GM23338 (cell line): ENCODE results near the gene G6PC2. TPM values are rescaled to one million over a fixed set of nuclear protein-coding genes. Genes with fewer than 3 reads are reported as not detected.

Source experiments
- ATAC-seq: fragments of 200-7000 bp; cut with Tn5 transposase; 3 replicates; pipeline ENCODE4 v1.9.1; 2020
- DNase-seq: peaks from one replicate; pipeline ENCODE4 v3.0.0-alpha.2; 2015; ENCODE audit warnings: low spot score
- H2AFZ ChIP-seq: fragments of 200-600 bp; sonication (generic); 2 replicates; pipeline ENCODE4 v1.8.0; 2016; ENCODE audit warnings: antibody characterized with exemption, mild to moderate bottlenecking, moderate library complexity
- H3F3A ChIP-seq: fragments of 200-600 bp; sonication (generic); replicated peaks from 2 replicates; pipeline ENCODE4 v1.8.0; 2017; ENCODE audit warnings: antibody characterized with exemption, mixed run types, low read depth
- H3K27ac ChIP-seq: fragments of 200-600 bp; sonication (generic); 2 replicates; pipeline ENCODE4 v1.6.1; 2016; ENCODE audit warnings: low read depth
- H3K27me3 ChIP-seq: fragments of 200-600 bp; sonication (generic); 2 replicates; pipeline ENCODE4 v1.8.0; 2016; ENCODE audit warnings: mild to moderate bottlenecking, mixed run types, moderate library complexity; ENCODE audit not compliant: insufficient read depth
- H3K36me3 ChIP-seq: fragments of 200-600 bp; sonication (generic); 2 replicates; pipeline ENCODE4 v1.8.0; 2016; ENCODE audit warnings: mild to moderate bottlenecking; ENCODE audit not compliant: insufficient read depth
- H3K4me1 ChIP-seq: fragments of 200-600 bp; sonication (generic); 2 replicates; pipeline ENCODE4 v1.8.0; 2016; ENCODE audit warnings: mild to moderate bottlenecking, moderate library complexity; ENCODE audit not compliant: insufficient read depth
- H3K4me2 ChIP-seq: fragments of 200-600 bp; sonication (generic); 2 replicates; pipeline ENCODE4 v1.7.1; 2017; ENCODE audit warnings: mixed run types
- H3K4me3 ChIP-seq: fragments of 200-600 bp; sonication (generic); 2 replicates; pipeline ENCODE4 v1.6.1; 2016; ENCODE audit warnings: mixed run types
- H3K79me2 ChIP-seq: fragments of 200-600 bp; sonication (generic); replicated peaks from 2 replicates; pipeline ENCODE4 v1.8.0; 2017; ENCODE audit warnings: mild to moderate bottlenecking; ENCODE audit not compliant: insufficient read depth
- H3K9me2 ChIP-seq: fragments of 200-600 bp; sonication (generic); 2 replicates; pipeline ENCODE4 v1.8.0; 2017; ENCODE audit not compliant: insufficient read depth
- H4K20me1 ChIP-seq: fragments of 200-600 bp; sonication (generic); replicated peaks from 2 replicates; pipeline ENCODE4 v1.8.0; 2017; ENCODE audit warnings: mild to moderate bottlenecking; ENCODE audit not compliant: insufficient read depth
- H3K27ac Mint-ChIP-seq: 2 replicates; pipeline ENCODE4 v1.8.0; 2020; ENCODE audit warnings: inconsistent platforms, mild to moderate bottlenecking, moderate library complexity, mixed read lengths
- H3K27me3 Mint-ChIP-seq: 3 replicates; pipeline ENCODE4 v1.8.0; 2022; ENCODE audit warnings: low read depth, mild to moderate bottlenecking, moderate library complexity, mixed read lengths, inconsistent platforms; ENCODE audit not compliant: insufficient read depth, poor library complexity
- H3K36me3 Mint-ChIP-seq: 3 replicates; pipeline ENCODE4 v1.8.0; 2021; ENCODE audit warnings: low read depth, mild to moderate bottlenecking, inconsistent platforms, moderate library complexity, mixed read lengths
- H3K4me1 Mint-ChIP-seq: 3 replicates; pipeline ENCODE4 v1.8.0; 2020; ENCODE audit warnings: mild to moderate bottlenecking, inconsistent platforms, mixed read lengths
- H3K4me3 Mint-ChIP-seq: 3 replicates; pipeline ENCODE4 v1.8.0; 2021; ENCODE audit warnings: moderate library complexity, mild to moderate bottlenecking, inconsistent platforms, mixed read lengths
- H3K9me3 Mint-ChIP-seq: 3 replicates; pipeline ENCODE4 v1.8.0; 2020; ENCODE audit warnings: moderate library complexity, mild to moderate bottlenecking, inconsistent platforms, mixed read lengths
- CREB1 ChIP-seq: fragments of 250-450 bp; sonication (Bioruptor Pico); IDR thresholded peaks from 2 replicates; pipeline ENCODE4 v1.5.0; 2020; ENCODE audit warnings: low read depth, mild to moderate bottlenecking, moderate library complexity
- CTCF ChIP-seq, 2 experiments: fragments of 200-600 bp in 1 of 2; sonication (generic) in 1 of 2; conservative IDR thresholded peaks; 2 replicates each; pipeline versions ENCODE4 v1.5.1 to v1.6.1; 2016 to 2017; ENCODE audit warnings: antibody characterized with exemption in 2 of 2, low read depth in 2 of 2, mild to moderate bottlenecking in 2 of 2, moderate library complexity in 1 of 2
- ETS1 ChIP-seq: IDR thresholded peaks from 2 replicates; pipeline ENCODE4 v1.6.1; 2016; ENCODE audit warnings: antibody characterized with exemption
- EZH2 ChIP-seq: fragments of 200-600 bp; sonication (generic); IDR thresholded peaks from one replicate; pipeline ENCODE4 v1.8.0; 2017; ENCODE audit warnings: antibody characterized with exemption, mild to moderate bottlenecking, low read depth; ENCODE audit not compliant: unreplicated experiment
- EZH2phosphoT487 ChIP-seq: fragments of 200-600 bp; sonication (generic); IDR thresholded peaks from one replicate; pipeline ENCODE4 v1.8.1; 2018; ENCODE audit warnings: antibody characterized with exemption; ENCODE audit not compliant: unreplicated experiment
- JUNB ChIP-seq: IDR thresholded peaks from one replicate; pipeline ENCODE4 v1.6.1; 2016; ENCODE audit warnings: antibody characterized with exemption; ENCODE audit not compliant: unreplicated experiment
- NANOG ChIP-seq: IDR thresholded peaks from 2 replicates; pipeline ENCODE4 v1.6.1; 2016; ENCODE audit warnings: antibody characterized with exemption, borderline replicate concordance
- POLR2AphosphoS5 ChIP-seq: IDR thresholded peaks from 2 replicates; pipeline ENCODE4 v1.6.1; 2016; ENCODE audit warnings: antibody characterized with exemption, low read depth
- STAT1 ChIP-seq: IDR thresholded peaks from one replicate; pipeline ENCODE4 v1.6.1; 2016; ENCODE audit warnings: antibody characterized with exemption; ENCODE audit not compliant: unreplicated experiment
- ZNF114 ChIP-seq: fragments of 250-450 bp; sonication (Bioruptor Pico); IDR thresholded peaks from 2 replicates; pipeline ENCODE4 v1.5.0; 2020; ENCODE audit warnings: mild to moderate bottlenecking, moderate library complexity
- ZNF331 ChIP-seq: fragments of 250-450 bp; sonication (Bioruptor Pico); IDR thresholded peaks from 2 replicates; pipeline ENCODE4 v1.5.0; 2020; ENCODE audit warnings: low read depth, mild to moderate bottlenecking, moderate library complexity
- ZNF462 ChIP-seq: fragments of 250-450 bp; sonication (Bioruptor Pico); IDR thresholded peaks from 2 replicates; pipeline ENCODE4 v1.5.0; 2020; ENCODE audit warnings: mild to moderate bottlenecking, moderate library complexity
- polyA plus RNA-seq: library from polyadenylated mRNA; unstranded; fragments of >200 nt; fragmentation: Nextera tagmentation; extraction: Ambion mirVana; gene quantifications from 2 replicates; pipeline ENCODE4 v1.2.1, GENCODE V29; 2016
- total RNA-seq: library from RNA; depleted of rRNA; stranded (reverse); fragments of >200 nt; shearing (Covaris generic); gene quantifications from 2 replicates; pipeline ENCODE4 v1.2.3, GENCODE V29; 2014

G6PC2 gene
- total and polyA plus RNA-seq, 2 experiments from 2014 or later = not detected

- TF ChIP-seq ETS1 = no peak
- no peak for TF ChIP-seq STAT1
- no peak for TF ChIP-seq JUNB
- no peak for TF ChIP-seq EZH2phosphoT487
- no peak for TF ChIP-seq CTCF (conservative IDR thresholded peaks at IDR 0.05; ENCODE audit: low read depth in 2 of 2)
Observed at GRCh38 chr2:168949324-168949723, 48.2 kb downstream of the G6PC2 start (continued).

GRCh38 chr2:168951871-168952270, 50.8 kb downstream of the G6PC2 start:
- Mint-ChIP-seq H3K4me1 (no peaks in the 10 kb centered on the region), H3K36me3 (no peaks in the 10 kb centered on the region), H3K9me3 (peaks cover 3% of the 10 kb centered on the region; the same call in 1 of the 3 replicates), H3K27me3 (no peaks in the 10 kb centered on the region), H3K27ac (no peak overlapping the region), H3K4me3 (no peak overlapping the region)
- no peak overlapping the region for H3K4me2 ChIP-seq
- H4K20me1 ChIP-seq = no peaks in the 10 kb centered on the region
- no peaks in the 10 kb centered on the region for H3K9me2 ChIP-seq
- H3F3A ChIP-seq = no peaks in the 10 kb centered on the region
- ATAC-seq = no peak
- H3K4me1 ChIP-seq = no peaks in the 10 kb centered on the region
- H3K27ac ChIP-seq = no peak overlapping the region
- no peaks in the 10 kb centered on the region for H3K79me2 ChIP-seq
- DNase-seq = no peak
- H3K27me3 ChIP-seq = no peaks in the 10 kb centered on the region
- H3K36me3 ChIP-seq = no peaks in the 10 kb centered on the region
- no peak overlapping the region for H2AFZ ChIP-seq
- H3K4me3 ChIP-seq = no peak overlapping the region
- TF ChIP-seq JUNB (no peak), NANOG (no peak), ETS1 (no peak), CREB1 (no peak), ZNF462 (CRISPR knock-in tag) (no peak), POLR2AphosphoS5 (no peak), ZNF114 (CRISPR knock-in tag) (no peak), STAT1 (no peak), EZH2phosphoT487 (no peak), EZH2 (no peak), CTCF (conservative IDR thresholded peaks at IDR 0.05; ENCODE audit: low read depth in 2 of 2) (no peak), ZNF331 (no peak)
